SK-N-SH treated with all-trans-retinoic acid at 6 μM for 48 hours (cell line): ENCODE measurements around the gene AP1B1.
A peak's percentile ranks its signal among the peaks of the same experiment; 100 is the strongest.
"Not testable (repeated sequence)": the region's sequence is repeated elsewhere in the genome, so short reads cannot be mapped to it uniquely, and the experiment has no call there.

Experiments used
- ATAC-seq: fragments of 200-7000 bp; cut with Tn5 transposase; 3 replicates; pipeline ENCODE4 v1.9.1; 2020; ENCODE audit warnings: mild to moderate bottlenecking, moderate library complexity
- ARNTL ChIP-seq: fragments of 450-650 bp; formaldehyde crosslinking; IDR thresholded peaks from 2 replicates; pipeline ENCODE4 v1.5.0; 2020; ENCODE audit warnings: low read depth, mild to moderate bottlenecking, moderate library complexity, borderline replicate concordance
- BACH2 ChIP-seq: fragments of 250-450 bp; sonication (Bioruptor Pico); IDR thresholded peaks from 2 replicates; pipeline ENCODE4 v1.9.0; 2021; ENCODE audit warnings: mild to moderate bottlenecking, borderline replicate concordance
- CREB5 ChIP-seq: fragments of 250-450 bp; sonication (Bioruptor Pico); IDR thresholded peaks from 2 replicates; pipeline ENCODE4 v1.5.1; 2020; ENCODE audit warnings: low read depth, mild to moderate bottlenecking, moderate library complexity
- CSDC2 ChIP-seq: fragments of 250-450 bp; sonication (Bioruptor Pico); IDR thresholded peaks from 2 replicates; pipeline ENCODE4 v1.5.0; 2020; ENCODE audit warnings: mild to moderate bottlenecking, moderate library complexity
- ESRRG ChIP-seq: fragments of 250-450 bp; sonication (Bioruptor Pico); IDR thresholded peaks from 2 replicates; pipeline ENCODE4 v1.6.1; 2021; ENCODE audit warnings: mild to moderate bottlenecking
- GLIS3 ChIP-seq: fragments of 250-450 bp; sonication (Bioruptor Pico); IDR thresholded peaks from 2 replicates; pipeline ENCODE4 v1.5.0; 2020; ENCODE audit warnings: mild to moderate bottlenecking, moderate library complexity
- ISL1 ChIP-seq: fragments of 250-450 bp; sonication (Bioruptor Pico); IDR thresholded peaks from 2 replicates; pipeline ENCODE4 v2.1.2; 2022; ENCODE audit warnings: mild to moderate bottlenecking, moderate library complexity
- OSR1 ChIP-seq: fragments of 250-450 bp; sonication (Bioruptor Pico); IDR thresholded peaks from 2 replicates; pipeline ENCODE4 v1.8.0; 2022; ENCODE audit warnings: moderate library complexity, mild to moderate bottlenecking, inconsistent platforms
- PPARA ChIP-seq: fragments of 250-450 bp; sonication (Bioruptor Pico); IDR thresholded peaks from 2 replicates; pipeline ENCODE4 v1.5.0; 2020; ENCODE audit warnings: mild to moderate bottlenecking, borderline replicate concordance
- RARB ChIP-seq: fragments of 250-450 bp; sonication (Bioruptor Pico); IDR thresholded peaks from 2 replicates; pipeline ENCODE4 v1.8.0; 2021; ENCODE audit warnings: mild to moderate bottlenecking, moderate library complexity
- SNAI2 ChIP-seq: fragments of 250-450 bp; sonication (Bioruptor Pico); IDR thresholded peaks from 2 replicates; pipeline ENCODE4 v1.5.0; 2020; ENCODE audit warnings: mild to moderate bottlenecking, moderate library complexity
- TCF4 ChIP-seq: fragments of 250-450 bp; sonication (Bioruptor Pico); IDR thresholded peaks from 2 replicates; pipeline ENCODE4 v1.8.0; 2021; ENCODE audit warnings: mild to moderate bottlenecking, moderate library complexity, borderline replicate concordance
- TOX ChIP-seq: fragments of 250-450 bp; sonication (Bioruptor Pico); IDR thresholded peaks from 2 replicates; pipeline ENCODE4 v1.8.0; 2021; ENCODE audit warnings: mild to moderate bottlenecking, moderate library complexity, borderline replicate concordance
- ZFP30 ChIP-seq: fragments of 450-650 bp; formaldehyde crosslinking; IDR thresholded peaks from 2 replicates; pipeline ENCODE4 v1.5.0; 2022; ENCODE audit warnings: mild to moderate bottlenecking, moderate library complexity
- ZNF70 ChIP-seq: fragments of 450-650 bp; formaldehyde crosslinking; IDR thresholded peaks from 2 replicates; pipeline ENCODE4 v1.5.0; 2020; ENCODE audit warnings: mild to moderate bottlenecking, moderate library complexity
- TF ChIP-seq, protein P1 (sequence below): fragments of 250-450 bp; sonication (Bioruptor Pico); IDR thresholded peaks from 2 replicates; pipeline ENCODE4 v1.8.0; 2020; ENCODE audit warnings: mild to moderate bottlenecking, moderate library complexity, borderline replicate concordance
- TF ChIP-seq, protein P2 (sequence below): fragments of 250-450 bp; sonication (Bioruptor Pico); IDR thresholded peaks from 2 replicates; pipeline ENCODE4 v1.5.0; 2020; ENCODE audit warnings: mild to moderate bottlenecking, moderate library complexity
- TF ChIP-seq, protein P3 (sequence below): fragments of 250-450 bp; sonication (Bioruptor Pico); IDR thresholded peaks from 2 replicates; pipeline ENCODE4 v1.5.1; 2021; ENCODE audit warnings: mild to moderate bottlenecking, moderate library complexity
- TF ChIP-seq, protein P4 (sequence below): fragments of 250-450 bp; sonication (Bioruptor Pico); IDR thresholded peaks from 2 replicates; pipeline ENCODE4 v1.8.0; 2021; ENCODE audit warnings: low read depth, mild to moderate bottlenecking, moderate library complexity, borderline replicate concordance

AP1B1 gene

DNA sequence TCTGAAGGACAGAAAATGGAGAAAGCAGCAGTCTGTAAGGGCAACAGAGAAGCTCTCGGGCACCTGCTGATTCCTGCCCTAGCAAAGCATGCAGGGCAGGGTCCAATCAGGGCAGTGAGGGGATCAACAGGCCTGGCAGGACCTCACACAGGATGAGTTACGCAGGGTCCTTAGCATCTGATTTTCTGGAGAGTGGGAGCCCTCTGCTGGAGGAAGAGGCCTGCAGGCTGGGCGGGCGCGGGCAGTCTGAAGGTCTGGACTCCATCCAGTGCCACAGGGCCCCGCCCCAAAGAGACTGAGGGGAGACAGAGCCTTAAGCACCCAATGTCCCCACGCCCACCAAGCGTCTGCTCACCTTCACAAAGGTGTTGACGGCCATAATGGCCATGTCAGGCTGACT lies 28.9 kb downstream of the AP1B1 start:
- ATAC-seq, result peak; percentile 97

GRCh38 chr22:29357193-29357890 lies 31.0 kb downstream of the AP1B1 start:
- ATAC-seq, result not testable (repeated sequence)

More for the DNA sequence above, 28.9 kb downstream of the AP1B1 start:
- TF ChIP-seq CSDC2 (CRISPR knock-in tag), result no peak
- TF ChIP-seq ISL1, result no peak
- TF ChIP-seq BACH2 (CRISPR knock-in tag), result no peak
- no peak for TF ChIP-seq TOX
- TF ChIP-seq, protein P1, sequence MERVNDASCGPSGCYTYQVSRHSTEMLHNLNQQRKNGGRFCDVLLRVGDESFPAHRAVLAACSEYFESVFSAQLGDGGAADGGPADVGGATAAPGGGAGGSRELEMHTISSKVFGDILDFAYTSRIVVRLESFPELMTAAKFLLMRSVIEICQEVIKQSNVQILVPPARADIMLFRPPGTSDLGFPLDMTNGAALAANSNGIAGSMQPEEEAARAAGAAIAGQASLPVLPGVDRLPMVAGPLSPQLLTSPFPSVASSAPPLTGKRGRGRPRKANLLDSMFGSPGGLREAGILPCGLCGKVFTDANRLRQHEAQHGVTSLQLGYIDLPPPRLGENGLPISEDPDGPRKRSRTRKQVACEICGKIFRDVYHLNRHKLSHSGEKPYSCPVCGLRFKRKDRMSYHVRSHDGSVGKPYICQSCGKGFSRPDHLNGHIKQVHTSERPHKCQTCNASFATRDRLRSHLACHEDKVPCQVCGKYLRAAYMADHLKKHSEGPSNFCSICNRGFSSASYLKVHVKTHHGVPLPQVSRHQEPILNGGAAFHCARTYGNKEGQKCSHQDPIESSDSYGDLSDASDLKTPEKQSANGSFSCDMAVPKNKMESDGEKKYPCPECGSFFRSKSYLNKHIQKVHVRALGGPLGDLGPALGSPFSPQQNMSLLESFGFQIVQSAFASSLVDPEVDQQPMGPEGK (CRISPR knock-in tag), result no peak
- TF ChIP-seq TCF4 (CRISPR knock-in tag), result no peak
- TF ChIP-seq, protein P2, sequence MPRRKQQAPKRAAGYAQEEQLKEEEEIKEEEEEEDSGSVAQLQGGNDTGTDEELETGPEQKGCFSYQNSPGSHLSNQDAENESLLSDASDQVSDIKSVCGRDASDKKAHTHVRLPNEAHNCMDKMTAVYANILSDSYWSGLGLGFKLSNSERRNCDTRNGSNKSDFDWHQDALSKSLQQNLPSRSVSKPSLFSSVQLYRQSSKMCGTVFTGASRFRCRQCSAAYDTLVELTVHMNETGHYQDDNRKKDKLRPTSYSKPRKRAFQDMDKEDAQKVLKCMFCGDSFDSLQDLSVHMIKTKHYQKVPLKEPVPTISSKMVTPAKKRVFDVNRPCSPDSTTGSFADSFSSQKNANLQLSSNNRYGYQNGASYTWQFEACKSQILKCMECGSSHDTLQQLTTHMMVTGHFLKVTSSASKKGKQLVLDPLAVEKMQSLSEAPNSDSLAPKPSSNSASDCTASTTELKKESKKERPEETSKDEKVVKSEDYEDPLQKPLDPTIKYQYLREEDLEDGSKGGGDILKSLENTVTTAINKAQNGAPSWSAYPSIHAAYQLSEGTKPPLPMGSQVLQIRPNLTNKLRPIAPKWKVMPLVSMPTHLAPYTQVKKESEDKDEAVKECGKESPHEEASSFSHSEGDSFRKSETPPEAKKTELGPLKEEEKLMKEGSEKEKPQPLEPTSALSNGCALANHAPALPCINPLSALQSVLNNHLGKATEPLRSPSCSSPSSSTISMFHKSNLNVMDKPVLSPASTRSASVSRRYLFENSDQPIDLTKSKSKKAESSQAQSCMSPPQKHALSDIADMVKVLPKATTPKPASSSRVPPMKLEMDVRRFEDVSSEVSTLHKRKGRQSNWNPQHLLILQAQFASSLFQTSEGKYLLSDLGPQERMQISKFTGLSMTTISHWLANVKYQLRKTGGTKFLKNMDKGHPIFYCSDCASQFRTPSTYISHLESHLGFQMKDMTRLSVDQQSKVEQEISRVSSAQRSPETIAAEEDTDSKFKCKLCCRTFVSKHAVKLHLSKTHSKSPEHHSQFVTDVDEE (CRISPR knock-in tag), result no peak
- no peak for TF ChIP-seq PPARA (CRISPR knock-in tag)
- TF ChIP-seq, protein P3, sequence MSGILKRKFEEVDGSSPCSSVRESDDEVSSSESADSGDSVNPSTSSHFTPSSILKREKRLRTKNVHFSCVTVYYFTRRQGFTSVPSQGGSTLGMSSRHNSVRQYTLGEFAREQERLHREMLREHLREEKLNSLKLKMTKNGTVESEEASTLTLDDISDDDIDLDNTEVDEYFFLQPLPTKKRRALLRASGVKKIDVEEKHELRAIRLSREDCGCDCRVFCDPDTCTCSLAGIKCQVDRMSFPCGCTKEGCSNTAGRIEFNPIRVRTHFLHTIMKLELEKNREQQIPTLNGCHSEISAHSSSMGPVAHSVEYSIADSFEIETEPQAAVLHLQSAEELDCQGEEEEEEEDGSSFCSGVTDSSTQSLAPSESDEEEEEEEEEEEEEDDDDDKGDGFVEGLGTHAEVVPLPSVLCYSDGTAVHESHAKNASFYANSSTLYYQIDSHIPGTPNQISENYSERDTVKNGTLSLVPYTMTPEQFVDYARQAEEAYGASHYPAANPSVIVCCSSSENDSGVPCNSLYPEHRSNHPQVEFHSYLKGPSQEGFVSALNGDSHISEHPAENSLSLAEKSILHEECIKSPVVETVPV, result no peak
- no peak for TF ChIP-seq SNAI2 (CRISPR knock-in tag)
- TF ChIP-seq RARB (CRISPR knock-in tag), result no peak
- no peak for TF ChIP-seq GLIS3 (CRISPR knock-in tag)
- TF ChIP-seq ZFP30, result no peak
- TF ChIP-seq, protein P4, sequence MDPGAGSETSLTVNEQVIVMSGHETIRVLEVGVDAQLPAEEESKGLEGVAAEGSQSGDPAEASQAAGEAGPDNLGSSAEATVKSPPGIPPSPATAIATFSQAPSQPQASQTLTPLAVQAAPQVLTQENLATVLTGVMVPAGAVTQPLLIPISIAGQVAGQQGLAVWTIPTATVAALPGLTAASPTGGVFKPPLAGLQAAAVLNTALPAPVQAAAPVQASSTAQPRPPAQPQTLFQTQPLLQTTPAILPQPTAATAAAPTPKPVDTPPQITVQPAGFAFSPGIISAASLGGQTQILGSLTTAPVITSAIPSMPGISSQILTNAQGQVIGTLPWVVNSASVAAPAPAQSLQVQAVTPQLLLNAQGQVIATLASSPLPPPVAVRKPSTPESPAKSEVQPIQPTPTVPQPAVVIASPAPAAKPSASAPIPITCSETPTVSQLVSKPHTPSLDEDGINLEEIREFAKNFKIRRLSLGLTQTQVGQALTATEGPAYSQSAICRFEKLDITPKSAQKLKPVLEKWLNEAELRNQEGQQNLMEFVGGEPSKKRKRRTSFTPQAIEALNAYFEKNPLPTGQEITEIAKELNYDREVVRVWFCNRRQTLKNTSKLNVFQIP (CRISPR knock-in tag), result no peak
- TF ChIP-seq ARNTL, result no peak
- no peak for TF ChIP-seq ZNF70 (CRISPR knock-in tag)
- TF ChIP-seq OSR1 (CRISPR knock-in tag), result no peak
- no peak for TF ChIP-seq CREB5 (CRISPR knock-in tag)
- no peak for TF ChIP-seq ESRRG (CRISPR knock-in tag)

DNA sequence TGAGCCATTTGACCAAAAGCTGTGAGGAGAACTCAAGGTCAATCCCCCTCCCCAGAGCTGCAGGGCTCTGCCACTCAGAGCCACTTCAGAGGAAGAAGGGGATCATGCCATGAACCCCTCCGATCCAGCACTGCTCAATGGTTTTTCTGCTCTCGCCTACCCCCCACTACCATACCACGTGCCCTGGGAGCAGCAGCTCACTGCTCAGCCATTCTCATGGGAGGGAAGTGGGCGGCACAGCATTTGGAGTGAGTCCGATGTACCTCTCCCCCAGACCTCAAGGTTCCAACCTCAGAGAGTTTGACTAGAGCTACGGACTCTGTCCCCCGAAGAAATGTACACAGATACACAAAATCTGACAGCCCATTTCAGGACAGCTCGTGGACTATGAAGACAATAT lies 34.5 kb downstream of the AP1B1 start:
- no peak for ATAC-seq
- TF ChIP-seq, protein P1 (CRISPR knock-in tag), result no peak
